RWPE1 (cell line): Measurements from ENCODE around the gene TRAPPC10.
A peak's percentile ranks its signal among the peaks of the same experiment; 100 is the strongest.

Experiments used
- CTCF ChIA-PET: fragments of 350-600 bp; sonication (Branson Sonifier 250); formaldehyde crosslinking; extraction: SDS; loops from one replicate; lab custom pipeline; 2021; lab: Yijun Ruan, JAX
- POLR2A ChIA-PET: fragments of 400-600 bp; formaldehyde crosslinking; extraction: SDS; loops from one replicate; lab custom pipeline; 2020; ENCODE audit warnings: antibody characterized with exemption; ENCODE audit not compliant: low non-redundant PET; lab: Yijun Ruan, JAX
- DNase-seq: peaks from one replicate; pipeline ENCODE4 v3.0.0; 2012; ENCODE audit warnings: low spot score
- H3K27ac ChIP-seq: fragments of 450-650 bp; 2 replicates; pipeline ENCODE4 v1.5.1; 2017
- TF ChIP-seq, protein P1 (sequence below): fragments of 450-650 bp; conservative IDR thresholded peaks from 2 replicates; pipeline ENCODE4 v1.5.1; 2017; ENCODE audit warnings: low read depth, mild to moderate bottlenecking

The TRAPPC10 gene

GRCh38 chr21:44079446-44079845, 67.3 kb downstream of the TRAPPC10 start:
- ChIA-PET POLR2A (no interaction called here), CTCF (interaction anchor here (0.5 kb wide), 1 partner anchor 23 kb away, joined by 3 read pairs; no protein-coding TSS in a partner anchor)
- TF ChIP-seq, protein P1, sequence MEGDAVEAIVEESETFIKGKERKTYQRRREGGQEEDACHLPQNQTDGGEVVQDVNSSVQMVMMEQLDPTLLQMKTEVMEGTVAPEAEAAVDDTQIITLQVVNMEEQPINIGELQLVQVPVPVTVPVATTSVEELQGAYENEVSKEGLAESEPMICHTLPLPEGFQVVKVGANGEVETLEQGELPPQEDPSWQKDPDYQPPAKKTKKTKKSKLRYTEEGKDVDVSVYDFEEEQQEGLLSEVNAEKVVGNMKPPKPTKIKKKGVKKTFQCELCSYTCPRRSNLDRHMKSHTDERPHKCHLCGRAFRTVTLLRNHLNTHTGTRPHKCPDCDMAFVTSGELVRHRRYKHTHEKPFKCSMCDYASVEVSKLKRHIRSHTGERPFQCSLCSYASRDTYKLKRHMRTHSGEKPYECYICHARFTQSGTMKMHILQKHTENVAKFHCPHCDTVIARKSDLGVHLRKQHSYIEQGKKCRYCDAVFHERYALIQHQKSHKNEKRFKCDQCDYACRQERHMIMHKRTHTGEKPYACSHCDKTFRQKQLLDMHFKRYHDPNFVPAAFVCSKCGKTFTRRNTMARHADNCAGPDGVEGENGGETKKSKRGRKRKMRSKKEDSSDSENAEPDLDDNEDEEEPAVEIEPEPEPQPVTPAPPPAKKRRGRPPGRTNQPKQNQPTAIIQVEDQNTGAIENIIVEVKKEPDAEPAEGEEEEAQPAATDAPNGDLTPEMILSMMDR: no peak
- no peak overlapping the region for H3K27ac ChIP-seq
- no peak for DNase-seq

- TF ChIP-seq, protein P1: no peak
- H3K27ac ChIP-seq: no peak overlapping the region
- CTCF ChIA-PET: interaction anchor here (0.5 to 0.6 kb wide), 2 partner anchors 23 to 65 kb away, joined by 3 read pairs; no protein-coding TSS in a partner anchor
- POLR2A ChIA-PET: no interaction called here
- DNase-seq: no peak
Observed at GRCh38 chr21:44079846-44080245, 67.7 kb downstream of the TRAPPC10 start.

GRCh38 chr21:44082648-44083440, 70.7 kb downstream of the TRAPPC10 start:
- peak; percentile 54 for DNase-seq
- CTCF ChIA-PET: no interaction called here
- POLR2A ChIA-PET: no interaction called here
- no peak overlapping the region for H3K27ac ChIP-seq
- TF ChIP-seq, protein P1: no peak

- ChIA-PET POLR2A (no interaction called here), CTCF (interaction anchor here (0.6 to 0.7 kb wide), 2 partner anchors 63 to 284 kb away, joined by 3 read pairs; no protein-coding TSS in a partner anchor)
- DNase-seq: no peak
- TF ChIP-seq, protein P1: no peak
- no peak overlapping the region for H3K27ac ChIP-seq
Observed at GRCh38 chr21:44083631-44084291, 71.7 kb downstream of the TRAPPC10 start.

DNA sequence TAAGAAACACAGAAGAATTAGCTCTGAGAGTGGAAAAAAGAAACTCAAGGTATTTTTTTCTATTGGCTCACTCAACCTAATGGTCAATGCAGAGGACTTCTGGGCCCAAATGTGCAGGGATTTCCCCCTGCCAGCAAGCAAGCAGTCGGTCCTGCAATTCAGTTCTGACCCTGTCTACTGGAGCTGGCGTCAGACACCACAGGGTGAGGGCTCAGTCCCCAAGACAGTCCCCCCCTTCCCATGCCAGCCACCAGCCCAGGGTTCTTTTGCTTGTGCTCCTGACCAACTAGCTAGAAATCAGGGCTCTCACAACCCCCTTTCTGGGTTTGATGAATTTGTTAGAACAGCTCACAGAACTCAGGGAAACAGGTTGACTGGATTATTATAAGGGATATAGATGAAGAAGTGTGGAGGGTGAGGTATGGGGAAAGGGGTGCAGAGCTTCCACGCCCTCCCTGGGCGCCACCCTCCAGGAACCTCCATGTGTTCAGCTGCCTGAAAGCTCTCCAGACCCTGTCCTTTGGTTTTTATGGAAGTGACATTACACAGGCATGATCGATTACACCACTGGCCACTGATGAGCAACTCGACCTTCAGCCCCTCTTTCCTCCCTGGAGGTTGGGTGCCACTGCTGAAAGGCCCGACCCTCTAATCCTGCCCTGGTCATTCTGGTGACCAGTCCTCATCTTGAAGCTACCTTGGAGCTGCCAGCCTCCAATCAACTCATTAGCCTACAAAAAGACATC, 72.6 kb downstream of the TRAPPC10 start:
- no peak for DNase-seq
- POLR2A ChIA-PET: no interaction called here
- peak overlapping the region; percentile 7; the same call in 1 of the 2 replicates for H3K27ac ChIP-seq
- CTCF ChIA-PET: interaction anchor here (0.6 to 0.7 kb wide), 4 partner anchors 13 to 285 kb away, joined by 3 read pairs; no protein-coding TSS in a partner anchor
- TF ChIP-seq, protein P1: no peak
